ENCODE data around the gene CHAC1. TPM values are rescaled to one million over a fixed set of nuclear protein-coding genes. Genes with fewer than 3 reads are reported as not detected.
A peak's percentile ranks its signal among the peaks of the same experiment; 100 is the strongest.

CHAC1 gene, protein sequence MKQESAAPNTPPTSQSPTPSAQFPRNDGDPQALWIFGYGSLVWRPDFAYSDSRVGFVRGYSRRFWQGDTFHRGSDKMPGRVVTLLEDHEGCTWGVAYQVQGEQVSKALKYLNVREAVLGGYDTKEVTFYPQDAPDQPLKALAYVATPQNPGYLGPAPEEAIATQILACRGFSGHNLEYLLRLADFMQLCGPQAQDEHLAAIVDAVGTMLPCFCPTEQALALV
- total RNA-seq (100 to 1,000 TPM in 2 of 4 donors, 10 to 100 TPM in 1, 1 to 10 TPM in 1; 3.7 to 243 (median 96.3) TPM), polyA plus RNA-seq (100 to 1,000 TPM in 1 of 3 donors, 10 to 100 TPM in 2; 14.0 to 129 (median 49.0) TPM)
- long read RNA-seq, donor 1, partial matches to known transcripts, result 0 of 2 reads
- long read RNA-seq, donor 1, other reads (novel, unspliced or antisense), result 0 of 2 reads
- long read RNA-seq, donor 2, transcript CHAC1-202 (3 exons, 1,849 nt), result major isoform, 296 of 359 reads
- long read RNA-seq, donor 2, partial matches to known transcripts, result 0 of 359 reads
- long read RNA-seq, donor 2, other reads (novel, unspliced or antisense), result 62 of 359 reads

DNA sequence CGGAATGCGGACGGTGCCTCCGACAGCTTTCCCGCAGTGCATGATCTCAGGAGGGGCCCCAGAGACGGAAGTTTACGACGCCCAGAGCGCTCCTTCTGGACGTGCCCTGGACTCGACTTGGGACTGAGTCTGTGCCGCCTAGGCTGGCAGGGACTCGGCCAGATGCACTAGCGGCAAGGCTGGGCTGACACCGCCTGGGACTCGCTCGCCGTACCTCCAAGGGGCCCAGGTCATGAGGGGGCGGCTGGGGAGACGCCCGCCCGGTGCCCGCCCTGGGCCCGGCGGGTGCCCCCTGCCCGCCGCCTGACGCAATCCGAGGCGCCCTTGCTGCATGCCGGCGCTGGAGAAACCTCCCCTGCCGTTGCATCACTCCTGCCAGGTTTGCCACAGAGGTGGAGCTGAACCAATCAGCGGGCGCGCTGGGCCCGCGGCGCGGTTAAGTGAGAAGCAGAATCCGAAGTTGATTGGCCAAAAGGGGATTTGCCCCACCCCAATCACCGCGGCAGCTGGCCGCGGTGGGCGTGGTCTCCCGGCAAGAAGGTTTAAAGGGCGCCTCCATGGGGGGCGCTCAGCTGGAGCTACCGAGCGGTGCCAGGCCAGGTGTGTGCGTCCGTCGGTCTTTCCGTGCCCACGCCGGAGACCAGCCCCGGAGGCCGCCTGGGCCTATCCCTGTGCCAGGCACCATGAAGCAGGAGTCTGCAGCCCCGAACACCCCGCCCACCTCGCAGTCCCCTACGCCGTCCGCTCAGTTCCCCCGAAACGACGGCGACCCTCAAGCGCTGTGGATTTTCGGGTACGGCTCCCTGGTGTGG, at the start of gene CHAC1:
Gene CHAC1, plus strand, starts transcription at position 571 of the 812 bp plus-strand sequence. Its CDS starts 113 bp downstream, at position 684.
- WGBS, 3 donors, result 1% methylated on average over 54 to 72 of the region's 72 CpGs
- TF ChIP-seq, protein P1, sequence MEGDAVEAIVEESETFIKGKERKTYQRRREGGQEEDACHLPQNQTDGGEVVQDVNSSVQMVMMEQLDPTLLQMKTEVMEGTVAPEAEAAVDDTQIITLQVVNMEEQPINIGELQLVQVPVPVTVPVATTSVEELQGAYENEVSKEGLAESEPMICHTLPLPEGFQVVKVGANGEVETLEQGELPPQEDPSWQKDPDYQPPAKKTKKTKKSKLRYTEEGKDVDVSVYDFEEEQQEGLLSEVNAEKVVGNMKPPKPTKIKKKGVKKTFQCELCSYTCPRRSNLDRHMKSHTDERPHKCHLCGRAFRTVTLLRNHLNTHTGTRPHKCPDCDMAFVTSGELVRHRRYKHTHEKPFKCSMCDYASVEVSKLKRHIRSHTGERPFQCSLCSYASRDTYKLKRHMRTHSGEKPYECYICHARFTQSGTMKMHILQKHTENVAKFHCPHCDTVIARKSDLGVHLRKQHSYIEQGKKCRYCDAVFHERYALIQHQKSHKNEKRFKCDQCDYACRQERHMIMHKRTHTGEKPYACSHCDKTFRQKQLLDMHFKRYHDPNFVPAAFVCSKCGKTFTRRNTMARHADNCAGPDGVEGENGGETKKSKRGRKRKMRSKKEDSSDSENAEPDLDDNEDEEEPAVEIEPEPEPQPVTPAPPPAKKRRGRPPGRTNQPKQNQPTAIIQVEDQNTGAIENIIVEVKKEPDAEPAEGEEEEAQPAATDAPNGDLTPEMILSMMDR (IDR thresholded peaks at IDR 0.05), result no peak
- H3K27me3 ChIP-seq (ENCODE audit: insufficient read depth in 3 of 3, low read length in 2 of 3), result no peaks in the 10 kb centered on the region
- intact Hi-C loops (cut with DNase I), result no loop called here
- H3K36me3 ChIP-seq (ENCODE audit: insufficient read depth in 1 of 2, low read depth in 1 of 2), result peaks cover 0 to 9% of the 10 kb centered on the region in 2 donors
- H3K27ac ChIP-seq, result peak within 1 kb of the TSS; percentile 86
- no peaks in the 10 kb centered on the region for H3K9me3 ChIP-seq
- DNase-seq (peak; percentile 96 to 97), ATAC-seq (peak; percentile 57 to 70 (median 60))
- H3K4me3 ChIP-seq, result peak within 1 kb of the TSS; percentile 84
- peaks cover 49% of the 10 kb centered on the region for H3K4me1 ChIP-seq

DNA sequence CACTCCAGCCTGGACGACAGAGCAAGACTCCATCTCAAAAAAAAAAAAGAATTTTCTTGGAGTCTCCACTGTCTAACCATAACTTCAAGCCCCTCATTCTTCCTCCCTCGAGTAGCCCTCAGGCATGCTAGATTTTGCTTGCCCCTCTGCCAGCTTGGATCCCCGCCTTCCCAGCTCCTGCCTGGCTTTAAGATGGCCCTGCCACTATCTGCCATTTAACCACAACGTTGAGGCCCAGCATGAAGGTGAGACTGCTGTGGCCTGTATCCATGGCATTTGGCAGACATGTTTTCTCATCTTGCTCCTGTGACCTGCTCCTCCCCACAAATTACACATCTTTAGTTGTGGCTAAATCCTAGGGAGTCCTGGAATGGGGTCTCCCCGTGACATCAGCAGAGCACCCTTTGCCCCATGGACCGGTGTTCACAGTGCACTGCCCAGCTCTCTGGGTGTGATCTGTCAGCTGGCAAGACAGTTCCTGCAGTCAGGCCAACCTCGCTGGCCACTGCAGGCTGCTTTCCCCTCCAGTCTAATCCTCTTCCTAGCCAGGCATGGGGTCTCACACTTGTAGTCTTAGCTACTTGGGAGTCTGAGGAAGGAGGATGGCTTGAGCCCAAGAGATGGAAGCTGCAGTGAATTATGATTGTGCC, 48.6 kb upstream of the CHAC1 start:
- Histone ChIP-seq H3K36me3 (ENCODE audit: insufficient read depth in 1 of 2, low read depth in 1 of 2) (peaks cover 0 to 36% of the 10 kb centered on the region in 2 donors), H3K27me3 (ENCODE audit: insufficient read depth in 3 of 3, low read length in 2 of 3) (no peaks in the 10 kb centered on the region), H3K27ac (peak overlapping the region; percentile 30), H3K4me3 (no peak overlapping the region), H3K4me1 (peaks cover 43% of the 10 kb centered on the region), H3K9me3 (no peaks in the 10 kb centered on the region)
- intact Hi-C loops (cut with DNase I), result loop anchor here (1.0 to 10.0 kb wide), 9 partner anchors 36 to 328 kb away; partner anchors contain the start of genes CHP1 (in 1 of the 2), EXD1 (in 1 of the 2) and INO80 (in 1 of the 2)
- TF ChIP-seq, protein P1 (IDR thresholded peaks at IDR 0.05), result no peak
- DNase-seq (no peak), ATAC-seq (no peak)
- WGBS, 3 donors, result 60 to 81% (median 71%) methylated on average over 7 of the region's 7 CpGs

DNA sequence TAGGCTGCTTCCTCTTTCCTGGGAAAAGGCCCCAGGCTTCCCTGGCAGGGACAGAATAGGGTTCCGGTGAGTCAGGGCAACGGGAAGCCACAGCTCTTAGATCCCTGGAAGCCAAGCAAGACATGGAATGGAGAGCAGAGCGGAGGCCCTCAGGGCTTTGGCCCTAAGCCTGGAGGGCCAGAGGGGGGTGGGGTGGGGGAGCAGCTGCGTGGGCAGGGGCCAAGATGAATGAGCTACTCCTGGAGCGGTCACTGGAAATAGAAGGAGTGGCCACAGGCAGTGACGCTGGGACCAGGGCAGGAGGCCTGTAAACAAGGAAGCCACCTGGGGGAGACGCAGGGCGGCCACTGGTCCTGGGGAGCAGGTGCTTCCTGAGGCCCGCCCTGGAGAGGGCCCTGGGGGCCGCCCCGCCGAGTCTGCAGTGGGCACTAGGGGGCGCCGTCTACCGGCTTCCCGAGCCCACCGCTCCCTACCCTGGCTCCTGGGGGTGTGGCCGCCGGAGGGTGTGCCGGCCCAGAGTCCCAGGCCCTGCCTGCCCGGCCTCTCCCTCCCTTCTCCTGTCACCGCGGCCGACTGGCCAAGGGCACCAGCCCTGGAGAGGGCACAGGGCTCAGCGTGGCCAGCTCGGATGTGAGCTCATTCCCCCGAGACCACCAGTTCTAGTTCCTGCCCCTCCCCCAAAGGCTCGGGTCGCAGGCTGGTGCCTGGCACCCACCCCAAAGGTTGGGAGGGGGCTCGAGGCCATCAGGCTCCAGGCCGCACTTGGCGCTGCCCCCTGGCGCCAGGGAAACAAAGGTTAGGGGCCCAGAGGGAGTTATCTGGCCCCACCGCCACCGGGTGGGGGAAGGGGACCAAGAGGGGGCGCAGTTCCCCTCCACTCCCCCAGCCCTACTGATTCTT, 46.9 kb upstream of the CHAC1 start:
- intact Hi-C loops (cut with DNase I), result loop anchor here (1.0 to 10.0 kb wide), 6 partner anchors 36 to 326 kb away; partner anchors contain the start of genes CHP1 (in 1 of the 2), EXD1 (in 1 of the 2) and INO80 (in 1 of the 2)
- H3K9me3 ChIP-seq, result no peaks in the 10 kb centered on the region
- H3K27ac ChIP-seq, result peak overlapping the region; percentile 97
- peaks cover 0 to 21% of the 10 kb centered on the region in 2 donors for H3K36me3 ChIP-seq (ENCODE audit: insufficient read depth in 1 of 2, low read depth in 1 of 2)
- ATAC-seq (peak; percentile 80 to 84 (median 82)), DNase-seq (peak; percentile 89 to 94)
- TF ChIP-seq, protein P1 (IDR thresholded peaks at IDR 0.05), result peak; percentile 89
- H3K27me3 ChIP-seq (ENCODE audit: insufficient read depth in 3 of 3, low read length in 2 of 3), result no peaks in the 10 kb centered on the region
- peak overlapping the region; percentile 69 for H3K4me3 ChIP-seq
- H3K4me1 ChIP-seq, result peaks cover 51% of the 10 kb centered on the region
- 0 to 2% (median 1%) methylated on average over 16 to 36 of the region's 36 CpGs for WGBS, 3 donors

All from psoas muscle (tissue), 8 donors.